22Rv1 (cell line): ENCODE measurements around the gene SCN3A.

ENCODE experiments used
- H3K27ac ChIP-seq: fragments of 450-650 bp; 2 replicates; pipeline ENCODE4 v1.5.1; 2017
- CTCF ChIP-seq: fragments of 450-650 bp; IDR thresholded peaks from 2 replicates; pipeline ENCODE4 v1.5.1; 2017; ENCODE audit warnings: mild to moderate bottlenecking
- ZFX ChIP-seq: fragments of 450-650 bp; IDR thresholded peaks from 2 replicates; pipeline ENCODE4 v1.6.1; 2017; ENCODE audit warnings: antibody characterized with exemption, borderline replicate concordance

Gene SCN3A

GRCh38 chr2:165239856-165240515 lies 36.1 kb upstream of the SCN3A start:
- no peak for TF ChIP-seq ZFX
- TF ChIP-seq CTCF = no peak
- H3K27ac ChIP-seq = no peak overlapping the region

GRCh38 chr2:165239230-165239629 lies 35.4 kb upstream of the SCN3A start, which contains the start of gene SCN2A:
Gene SCN2A, plus strand, starts transcription at chr2:165239414. Its CDS starts 56,410 bp downstream, at chr2:165295824.
- H3K27ac ChIP-seq = no peak within 1 kb of the TSS
- TF ChIP-seq ZFX (no peak), CTCF (peak; percentile 73)

- no peak overlapping the region for H3K27ac ChIP-seq
- TF ChIP-seq ZFX = no peak
- TF ChIP-seq CTCF = no peak
These were observed 34.4 kb upstream of the SCN3A start for GRCh38 chr2:165238295-165238694.

- H3K27ac ChIP-seq = no peak overlapping the region
- TF ChIP-seq ZFX (no peak), CTCF (no peak)
These were observed 33.2 kb upstream of the SCN3A start for GRCh38 chr2:165237056-165237455.

GRCh38 chr2:165227571-165227970 lies 23.7 kb upstream of the SCN3A start:
- TF ChIP-seq CTCF (no peak), ZFX (no peak)
- no peak overlapping the region for H3K27ac ChIP-seq

- H3K27ac ChIP-seq = no peak overlapping the region
- no peak for TF ChIP-seq CTCF
- no peak for TF ChIP-seq ZFX
These were observed 21.1 kb upstream of the SCN3A start for GRCh38 chr2:165224941-165225340.

- no peak overlapping the region for H3K27ac ChIP-seq
- TF ChIP-seq CTCF (no peak), ZFX (no peak)
These were observed 15.6 kb upstream of the SCN3A start for GRCh38 chr2:165219481-165219880.
